COR-L47 (cell line): ENCODE data around the gene KRTAP4-4.
"Not testable (repeated sequence)": the region's sequence is repeated elsewhere in the genome, so short reads cannot be mapped to it uniquely, and the experiment has no call there.

Experiments
- DNase-seq: peaks from one replicate; lab custom pipeline; 2025; lab: John Stamatoyannopoulos, UW

Gene KRTAP4-4

DNA sequence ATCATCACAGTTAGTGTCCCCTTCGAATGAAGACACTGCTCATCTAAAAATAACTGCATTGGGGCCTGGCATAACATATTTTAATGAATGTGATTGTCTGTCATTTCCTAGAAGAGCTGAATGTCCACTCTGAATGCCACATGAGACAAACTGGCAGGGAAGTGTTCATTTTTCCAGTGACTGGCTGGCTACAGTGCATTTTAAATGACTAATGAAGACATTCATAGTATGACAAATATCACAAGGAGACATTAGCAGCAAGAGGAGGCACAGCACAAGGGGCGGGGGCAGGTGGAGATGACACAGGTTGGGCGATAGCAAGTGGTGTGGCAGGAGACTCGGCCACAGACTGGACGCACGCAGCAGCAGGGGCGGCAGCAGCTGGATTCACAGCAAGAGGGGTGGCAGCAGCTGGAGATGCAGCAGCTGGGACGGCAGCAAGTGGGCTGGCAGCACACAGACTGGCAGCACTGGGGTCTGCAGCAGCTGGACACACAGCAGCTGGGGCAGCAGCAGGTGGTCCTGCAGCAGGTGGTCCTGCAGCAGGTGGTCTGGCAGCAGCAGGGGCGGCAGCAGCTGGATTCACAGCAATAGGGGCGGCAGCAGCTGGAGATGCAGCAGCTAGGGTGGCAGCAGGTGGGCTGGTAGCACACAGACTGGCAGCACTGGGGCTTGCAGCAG lies 11.4 kb downstream of the KRTAP4-4 start:
- DNase-seq: not testable (repeated sequence)

DNA sequence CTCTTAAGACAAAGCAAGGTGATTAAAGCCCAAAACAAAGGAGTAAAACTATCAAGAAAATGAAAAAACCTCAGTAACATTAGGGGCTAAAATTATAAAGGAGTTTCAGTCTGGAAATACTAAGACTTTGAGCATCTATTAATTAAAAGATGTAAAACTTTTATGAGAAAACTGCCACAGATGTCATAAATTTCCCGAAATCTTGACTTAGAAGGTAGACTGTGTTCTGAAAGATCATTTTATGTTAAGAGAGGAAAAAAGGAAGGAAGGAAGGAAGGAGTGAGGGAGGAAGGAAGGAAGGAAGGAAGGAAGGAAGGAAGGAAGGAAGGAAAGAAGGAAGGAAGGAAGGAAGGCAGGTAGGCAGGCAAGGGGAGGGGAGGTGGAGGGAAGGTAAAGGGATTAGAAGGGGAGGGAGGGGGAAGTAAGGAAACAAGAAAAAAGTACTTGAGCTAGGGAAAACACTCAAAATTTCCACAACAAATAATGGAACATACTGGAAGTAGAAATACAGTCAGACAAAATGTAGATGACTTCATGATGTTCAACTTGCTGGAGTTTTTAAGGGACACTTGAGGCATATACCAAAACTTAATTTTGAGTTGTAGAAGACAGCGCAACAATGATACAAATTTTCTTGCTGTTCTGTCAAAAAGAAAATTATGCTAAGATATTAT lies 12.9 kb downstream of the KRTAP4-4 start:
- no peak for DNase-seq

- no peak for DNase-seq
Observed at GRCh38 chr17:41145261-41145660, 15.3 kb downstream of the KRTAP4-4 start.

GRCh38 chr17:41144846-41145245 lies 15.7 kb downstream of the KRTAP4-4 start:
- no peak for DNase-seq

GRCh38 chr17:41141361-41141760 lies 19.2 kb downstream of the KRTAP4-4 start:
- no peak for DNase-seq

GRCh38 chr17:41140360-41141131 lies 20.0 kb downstream of the KRTAP4-4 start, which contains the start of gene KRTAP4-6:
TSS of gene KRTAP4-6 (minus strand) at chr17:41140544. CDS start at chr17:41140487, 57 bp downstream.
- no peak for DNase-seq

GRCh38 chr17:41139865-41140264 lies 20.7 kb downstream of the KRTAP4-4 start:
- DNase-seq: not testable (repeated sequence)

- no peak for DNase-seq
Observed at GRCh38 chr17:41133880-41134735, 26.4 kb downstream of the KRTAP4-4 start.

DNA sequence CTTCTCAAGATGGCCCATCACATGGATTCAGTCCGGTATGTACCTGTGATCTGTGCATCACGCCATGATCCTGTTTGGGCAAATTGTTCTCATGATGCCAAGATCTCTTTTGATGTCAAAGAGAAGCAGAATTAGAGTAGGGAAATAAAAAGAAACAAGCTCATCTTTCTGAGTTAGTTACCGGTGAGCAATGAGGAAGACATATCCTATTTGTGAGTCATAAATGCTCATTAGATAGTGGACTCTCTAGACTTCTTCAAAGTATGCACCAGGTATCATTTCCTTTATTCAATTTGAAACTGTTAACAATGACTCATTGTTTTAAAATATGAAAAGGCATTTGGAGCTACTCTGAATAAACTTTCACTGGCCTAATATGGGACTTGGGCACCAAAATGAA lies 28.6 kb downstream of the KRTAP4-4 start:
- no peak for DNase-seq

DNA sequence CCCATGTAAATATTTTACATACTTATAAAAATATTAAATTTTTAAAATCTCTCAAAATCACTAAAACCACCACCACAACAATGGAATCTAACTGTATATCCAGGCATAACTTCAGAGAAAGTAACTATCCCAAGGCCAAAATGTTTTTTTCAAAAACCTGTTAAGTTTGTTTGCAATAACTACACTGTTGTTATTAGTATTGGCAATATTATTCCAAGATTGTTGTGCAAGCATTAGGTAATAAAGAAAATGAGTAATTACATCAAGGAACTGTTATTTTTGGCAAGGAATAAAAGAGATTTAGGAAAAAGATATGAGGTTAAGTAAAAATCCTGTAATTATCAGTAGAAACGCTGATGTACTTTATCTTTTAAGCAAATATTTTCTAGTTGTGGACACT lies 33.2 kb downstream of the KRTAP4-4 start:
- no peak for DNase-seq

DNA sequence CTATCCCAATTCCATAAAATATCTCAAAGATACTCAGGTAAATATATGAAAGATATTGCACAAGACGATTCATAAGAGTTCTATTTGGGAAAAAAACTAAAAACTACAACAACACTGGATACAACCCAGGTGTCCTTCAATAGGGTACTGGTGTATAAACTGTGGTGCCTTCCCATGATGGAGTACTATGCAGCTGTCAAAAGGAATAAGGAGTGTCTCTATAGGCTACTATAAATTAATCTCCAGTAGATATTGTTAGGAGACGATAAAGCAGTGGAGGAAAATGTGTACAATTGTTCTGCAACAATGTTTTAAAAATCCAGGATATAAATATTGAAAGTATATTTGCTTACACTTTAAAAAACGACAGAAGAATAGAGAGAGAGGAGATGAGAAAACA lies 34.1 kb downstream of the KRTAP4-4 start:
- DNase-seq: no peak

DNA sequence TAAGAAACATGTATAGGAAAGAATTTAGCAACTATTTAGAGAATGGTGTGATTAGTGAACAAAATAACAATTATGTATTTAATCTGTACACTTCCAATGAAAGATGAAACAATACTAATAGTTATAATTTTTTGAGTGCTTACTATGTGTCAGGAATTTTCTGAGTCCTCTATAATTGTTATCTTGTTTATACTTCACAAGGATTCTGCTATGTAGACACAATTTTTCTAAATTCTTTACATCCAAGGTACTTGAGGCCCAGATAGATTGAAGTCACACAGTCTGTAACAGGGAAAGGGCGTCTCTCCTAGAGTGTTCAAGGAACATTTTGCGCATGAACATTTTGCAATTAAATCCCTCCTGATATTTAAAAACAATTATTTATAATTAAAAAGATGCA lies 35.5 kb downstream of the KRTAP4-4 start:
- no peak for DNase-seq

- DNase-seq: not testable (repeated sequence)
Observed at GRCh38 chr17:41123991-41124371, 36.6 kb downstream of the KRTAP4-4 start, which contains the start of gene KRTAP4-12. TSS of gene KRTAP4-12 (minus strand) at chr17:41124182. CDS start at chr17:41124122, 60 bp downstream.

GRCh38 chr17:41123292-41123990 lies 37.1 kb downstream of the KRTAP4-4 start:
- DNase-seq: not testable (repeated sequence)

GRCh38 chr17:41121742-41122141 lies 38.8 kb downstream of the KRTAP4-4 start:
- no peak for DNase-seq

DNA sequence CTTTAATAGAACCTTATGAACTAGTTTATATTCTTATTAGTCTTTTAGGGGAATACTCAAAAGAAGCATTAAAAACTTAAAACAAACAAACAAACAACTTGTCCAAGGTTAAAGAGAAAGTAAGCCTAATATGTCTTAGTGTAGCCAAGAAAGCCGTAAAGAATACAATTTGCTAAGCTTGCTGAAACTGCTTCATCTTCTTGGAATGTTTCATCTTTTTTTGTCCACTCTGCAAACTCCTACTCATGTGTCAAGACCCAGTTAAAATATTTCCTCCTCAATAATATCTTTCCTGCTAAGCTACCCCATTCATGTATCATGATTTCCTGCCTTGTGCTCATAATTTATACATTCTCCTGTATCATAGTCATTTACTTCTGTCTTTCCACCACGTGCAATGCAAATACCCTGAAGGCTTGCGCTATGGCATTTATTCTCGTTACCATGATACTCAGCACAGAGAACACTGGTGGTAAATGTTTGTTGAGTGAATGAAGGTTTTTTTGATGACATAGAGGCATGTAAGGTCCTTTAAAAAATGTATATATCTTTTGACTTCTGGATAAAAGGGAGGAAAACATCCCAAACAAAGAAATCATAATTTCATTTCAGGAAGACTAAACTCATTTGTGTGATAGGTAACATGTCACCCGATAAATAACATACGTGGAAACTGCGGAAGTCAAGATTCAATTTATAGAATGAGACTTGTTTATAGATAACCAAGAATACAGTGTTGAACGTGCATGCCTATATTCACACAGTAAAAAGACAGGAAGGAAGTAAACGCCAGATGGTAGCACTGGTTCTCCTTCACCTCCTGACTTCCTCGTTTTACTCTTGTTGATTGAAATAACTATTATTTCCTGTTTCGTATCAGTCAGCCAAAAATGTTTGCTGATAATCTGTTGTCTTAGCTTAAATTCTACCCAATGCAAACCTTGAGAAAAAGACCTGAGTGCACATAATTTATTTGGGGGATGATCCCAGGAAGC lies 40.6 kb downstream of the KRTAP4-4 start:
- DNase-seq: not testable (repeated sequence)

GRCh38 chr17:41118721-41119120 lies 41.8 kb downstream of the KRTAP4-4 start:
- DNase-seq: no peak

DNA sequence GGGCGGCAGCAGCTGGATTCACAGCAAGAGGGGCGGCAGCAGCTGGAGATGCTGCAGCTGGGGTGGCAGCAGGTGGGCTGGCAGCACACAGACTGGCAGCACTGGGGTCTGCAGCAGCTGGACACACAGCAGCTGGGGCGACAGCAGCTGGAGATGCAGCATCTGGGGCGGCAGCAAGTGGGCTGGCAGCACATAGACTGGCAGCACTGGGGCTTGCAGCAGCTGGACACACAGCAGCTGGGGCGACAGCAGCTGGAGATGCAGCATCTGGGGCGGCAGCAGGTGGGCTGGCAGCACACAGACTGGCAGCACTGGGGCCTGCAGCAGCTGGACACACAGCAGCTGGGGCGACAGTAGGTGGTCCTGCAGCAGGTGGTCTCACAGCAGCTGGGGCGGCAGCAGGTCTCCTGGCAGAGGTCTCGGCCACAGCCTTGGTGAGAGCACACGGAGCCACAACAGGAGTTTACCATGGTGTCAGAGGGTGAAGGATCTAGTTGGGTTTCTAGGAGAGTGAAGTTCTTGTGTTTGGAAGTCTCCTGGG lies 42.6 kb downstream of the KRTAP4-4 start, which contains the start of gene KRTAP4-11:
TSS of gene KRTAP4-11 (minus strand) at position 528 of the 541 bp plus-strand sequence. CDS start at position 470, 58 bp downstream.
- DNase-seq: not testable (repeated sequence)

GRCh38 chr17:41116297-41116696 lies 44.3 kb downstream of the KRTAP4-4 start:
- no peak for DNase-seq
